HEK293 (cell line): Measurements from ENCODE around the gene SORCS3.

Source experiments
- CTCF ChIA-PET: fragments of 350-600 bp; formaldehyde crosslinking; extraction: SDS; loops from one replicate; lab custom pipeline; 2021; ENCODE audit warnings: antibody characterized with exemption; lab: Yijun Ruan, JAX
- POLR2A ChIA-PET: fragments of 300-600 bp; formaldehyde crosslinking; extraction: SDS; loops from one replicate; lab custom pipeline; 2020; ENCODE audit warnings: antibody characterized with exemption, inconsistent platforms; lab: Yijun Ruan, JAX
- H3K27ac ChIP-seq: fragments of 200-500 bp; sonication (Bioruptor generic); 2 replicates; pipeline ENCODE4 v1.5.1; 2014; ENCODE audit warnings: low read depth, low read length, control low read depth, inconsistent platforms; ENCODE audit errors: extremely low read depth
- H3K36me3 ChIP-seq, 2 experiments: fragments of 200-500 bp in 1 of 2; sonication (Bioruptor generic) in 1 of 2; 1 replicate in 1 of 2; 2 replicates in 1 of 2; pipeline ENCODE4 v1.5.1; 2014 to 2017; ENCODE audit warnings: inconsistent platforms in 2 of 2, low read length in 2 of 2; ENCODE audit not compliant: control insufficient read depth in 2 of 2, insufficient read depth in 1 of 2
- H3K4me1 ChIP-seq: fragments of 200-500 bp; sonication (Bioruptor generic); 2 replicates; pipeline ENCODE4 v1.5.1; 2014; ENCODE audit warnings: mild to moderate bottlenecking, low read length, inconsistent platforms; ENCODE audit not compliant: control insufficient read depth, insufficient read depth
- H3K4me3 ChIP-seq: 2 replicates; pipeline ENCODE4 v1.5.1; 2011; ENCODE audit warnings: low read depth, mild to moderate bottlenecking, control low read depth, low read length, moderate library complexity
- H3K9me3 ChIP-seq: fragments of 200-500 bp; sonication (Bioruptor generic); 2 replicates; pipeline ENCODE4 v1.5.1; 2014; ENCODE audit warnings: low read depth, low read length, inconsistent platforms; ENCODE audit not compliant: control insufficient read depth, insufficient read depth
- CTCF ChIP-seq: fragments of 450-650 bp; formaldehyde crosslinking; IDR thresholded peaks from 2 replicates; pipeline ENCODE4 v1.5.1; 2016; ENCODE audit warnings: missing biosample characterization, missing genetic modification characterization
- KLF10 ChIP-seq: fragments of 450-650 bp; IDR thresholded peaks from 2 replicates; pipeline ENCODE4 v1.5.1; 2018; ENCODE audit warnings: missing biosample characterization, mild to moderate bottlenecking, missing genetic modification characterization
- KLF16 ChIP-seq: fragments of 450-650 bp; formaldehyde crosslinking; IDR thresholded peaks from 2 replicates; pipeline ENCODE4 v1.5.1; 2017; ENCODE audit warnings: missing biosample characterization, missing genetic modification characterization
- PBX3 ChIP-seq: sonication (generic); formaldehyde crosslinking; IDR thresholded peaks from 2 replicates; pipeline ENCODE4 v1.8.1; 2022; ENCODE audit warnings: mild to moderate bottlenecking, moderate library complexity, missing genetic modification reagents
- PRDM6 ChIP-seq: fragments of 450-650 bp; formaldehyde crosslinking; IDR thresholded peaks from 2 replicates; pipeline ENCODE4 v1.5.1; 2017; ENCODE audit warnings: missing biosample characterization, missing genetic modification characterization
- SCRT1 ChIP-seq: fragments of 450-650 bp; formaldehyde crosslinking; IDR thresholded peaks from 2 replicates; pipeline ENCODE4 v1.5.1; 2016; ENCODE audit warnings: missing biosample characterization, missing genetic modification characterization, borderline replicate concordance
- SP3 ChIP-seq: fragments of 450-650 bp; formaldehyde crosslinking; IDR thresholded peaks from 2 replicates; pipeline ENCODE4 v1.5.1; 2016; ENCODE audit warnings: missing biosample characterization, missing genetic modification characterization
- ZFP41 ChIP-seq: fragments of 450-650 bp; formaldehyde crosslinking; IDR thresholded peaks from 2 replicates; pipeline ENCODE4 v1.5.1; 2016; ENCODE audit warnings: missing biosample characterization, missing genetic modification characterization, borderline replicate concordance
- ZFP69B ChIP-seq: fragments of 450-650 bp; formaldehyde crosslinking; IDR thresholded peaks from 2 replicates; pipeline ENCODE4 v1.5.1; 2016; ENCODE audit warnings: missing biosample characterization, missing genetic modification characterization
- ZNF132 ChIP-seq: fragments of 450-650 bp; formaldehyde crosslinking; IDR thresholded peaks from 2 replicates; pipeline ENCODE4 v1.5.1; 2017; ENCODE audit warnings: missing biosample characterization, missing genetic modification characterization, borderline replicate concordance
- ZNF175 ChIP-seq: fragments of 450-650 bp; formaldehyde crosslinking; IDR thresholded peaks from 2 replicates; pipeline ENCODE4 v1.5.1; 2016; ENCODE audit warnings: missing biosample characterization, missing genetic modification characterization
- ZNF214 ChIP-seq: fragments of 450-650 bp; formaldehyde crosslinking; IDR thresholded peaks from 2 replicates; pipeline ENCODE4 v1.5.1; 2017; ENCODE audit warnings: missing biosample characterization, mild to moderate bottlenecking, missing genetic modification characterization, borderline replicate concordance
- ZNF311 ChIP-seq: fragments of 450-650 bp; formaldehyde crosslinking; IDR thresholded peaks from 2 replicates; pipeline ENCODE4 v1.5.1; 2017; ENCODE audit warnings: missing biosample characterization, missing genetic modification characterization, borderline replicate concordance
- ZNF335 ChIP-seq: fragments of 450-650 bp; formaldehyde crosslinking; conservative IDR thresholded peaks from 2 replicates; pipeline ENCODE4 v1.5.1; 2016; ENCODE audit warnings: missing biosample characterization, missing genetic modification characterization
- ZNF416 ChIP-seq: fragments of 450-650 bp; formaldehyde crosslinking; IDR thresholded peaks from 2 replicates; pipeline ENCODE4 v1.5.1; 2016; ENCODE audit warnings: missing biosample characterization, missing genetic modification characterization
- ZNF449 ChIP-seq: fragments of 450-650 bp; formaldehyde crosslinking; IDR thresholded peaks from 2 replicates; pipeline ENCODE4 v1.5.1; 2017; ENCODE audit warnings: missing biosample characterization, mild to moderate bottlenecking, missing genetic modification characterization, moderate library complexity
- ZNF501 ChIP-seq: fragments of 450-650 bp; formaldehyde crosslinking; IDR thresholded peaks from 2 replicates; pipeline ENCODE4 v1.5.1; 2016; ENCODE audit warnings: missing biosample characterization, missing genetic modification characterization
- ZNF596 ChIP-seq: fragments of 450-650 bp; IDR thresholded peaks from 2 replicates; pipeline ENCODE4 v1.5.0; 2018; ENCODE audit warnings: missing biosample characterization, mild to moderate bottlenecking, missing genetic modification characterization, moderate library complexity
- ZNF621 ChIP-seq: fragments of 450-650 bp; formaldehyde crosslinking; IDR thresholded peaks from 2 replicates; pipeline ENCODE4 v1.5.1; 2017; ENCODE audit warnings: missing biosample characterization, missing genetic modification characterization
- ZNF626 ChIP-seq: fragments of 450-650 bp; sonication (Bioruptor Pico); formaldehyde crosslinking; IDR thresholded peaks from 2 replicates; pipeline ENCODE4 v1.5.1; 2018; ENCODE audit warnings: missing biosample characterization, missing genetic modification characterization, inconsistent platforms
- ZNF639 ChIP-seq: fragments of 450-650 bp; formaldehyde crosslinking; IDR thresholded peaks from 2 replicates; pipeline ENCODE4 v1.5.1; 2016; ENCODE audit warnings: missing biosample characterization, missing genetic modification characterization
- ZNF658 ChIP-seq: fragments of 450-650 bp; formaldehyde crosslinking; IDR thresholded peaks from 2 replicates; pipeline ENCODE4; 2016; ENCODE audit warnings: missing biosample characterization, missing genetic modification characterization
- TF ChIP-seq, protein P1 (sequence below): fragments of 450-650 bp; formaldehyde crosslinking; IDR thresholded peaks from 2 replicates; pipeline ENCODE4 v1.5.1; 2016; ENCODE audit warnings: missing biosample characterization, missing genetic modification characterization

SORCS3 gene

DNA sequence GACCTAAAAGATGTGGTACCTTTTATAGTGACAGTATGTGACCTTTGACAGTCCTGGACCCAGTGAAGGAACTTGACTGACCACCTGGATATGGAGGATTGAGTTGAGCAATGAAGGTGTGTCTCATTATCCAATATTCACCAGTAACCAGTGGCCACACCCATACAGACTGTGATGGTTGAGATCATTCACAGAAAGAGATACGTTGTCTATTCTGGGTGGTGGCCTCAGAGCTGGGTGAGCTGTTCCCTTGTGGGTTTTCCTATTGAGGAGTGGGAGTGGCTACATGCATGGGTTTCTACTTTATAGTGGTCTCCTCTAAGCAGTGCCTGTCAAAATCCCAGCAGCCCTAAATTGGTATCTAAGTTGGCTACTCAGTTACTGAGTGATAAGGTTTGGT is 507.4 kb downstream of the SORCS3 start:
- TF ChIP-seq ZNF596 (no peak), ZNF175 (tag by site-specific recombination) (no peak)
- CTCF ChIA-PET, result no interaction called here
- no peak overlapping the region for H3K4me3 ChIP-seq
- no peaks in the 10 kb centered on the region for H3K4me1 ChIP-seq
- POLR2A ChIA-PET, result no interaction called here
- no peaks in the 10 kb centered on the region for H3K36me3 ChIP-seq
- H3K27ac ChIP-seq, result no peak overlapping the region
- H3K9me3 ChIP-seq, result no peaks in the 10 kb centered on the region; the same call in 1 of the 2 replicates

DNA sequence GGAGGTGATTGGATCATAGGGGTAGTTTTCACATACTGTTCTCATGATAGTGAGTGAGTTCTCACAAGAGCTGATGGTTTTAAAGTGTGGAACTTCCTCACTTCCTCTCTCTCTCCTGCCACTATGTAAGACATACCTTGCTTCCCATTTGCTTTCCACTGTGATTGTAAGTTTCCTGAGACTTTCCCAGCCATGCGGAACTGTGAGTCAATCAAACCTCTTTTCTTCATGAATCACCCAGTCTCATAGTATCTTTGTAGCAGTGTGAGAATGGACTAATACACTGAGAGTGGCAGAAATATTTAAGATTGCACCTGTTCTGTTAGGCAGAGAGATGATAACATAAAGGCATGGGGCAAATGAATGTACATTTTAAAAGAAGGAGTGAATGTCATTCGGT is 507.8 kb downstream of the SORCS3 start:
- TF ChIP-seq ZNF311 (no peak), KLF10 (tag by site-specific recombination) (no peak), KLF16 (tag by site-specific recombination) (no peak), ZNF639 (tag by site-specific recombination) (no peak)
- CTCF ChIA-PET, result no interaction called here
- POLR2A ChIA-PET, result no interaction called here
- Histone ChIP-seq H3K27ac (no peak overlapping the region), H3K4me1 (no peaks in the 10 kb centered on the region), H3K36me3 (no peaks in the 10 kb centered on the region), H3K4me3 (no peak overlapping the region), H3K9me3 (no peaks in the 10 kb centered on the region; the same call in 1 of the 2 replicates)

GRCh38 chr10:105149371-105149891 is 508.3 kb downstream of the SORCS3 start:
- POLR2A ChIA-PET, result no interaction called here
- Histone ChIP-seq H3K4me3 (no peak overlapping the region), H3K4me1 (no peaks in the 10 kb centered on the region), H3K27ac (no peak overlapping the region), H3K36me3 (no peaks in the 10 kb centered on the region), H3K9me3 (no peaks in the 10 kb centered on the region; the same call in 1 of the 2 replicates)
- CTCF ChIA-PET, result no interaction called here
- TF ChIP-seq ZNF621 (tag by site-specific recombination) (no peak), SCRT1 (tag by site-specific recombination) (no peak), CTCF (tag by site-specific recombination) (no peak), ZNF501 (tag by site-specific recombination) (no peak), ZFP69B (no peak), ZNF214 (tag by site-specific recombination) (no peak), ZNF658 (tag by site-specific recombination) (no peak), PRDM6 (tag by site-specific recombination) (no peak), SP3 (tag by site-specific recombination) (no peak), ZNF132 (no peak), ZNF626 (tag by site-specific recombination) (no peak), ZFP41 (tag by site-specific recombination) (no peak), ZNF335 (no peak), ZNF416 (tag by site-specific recombination) (no peak), PBX3 (CRISPR knock-in tag) (no peak), ZNF449 (tag by site-specific recombination) (no peak)
- TF ChIP-seq, protein P1, sequence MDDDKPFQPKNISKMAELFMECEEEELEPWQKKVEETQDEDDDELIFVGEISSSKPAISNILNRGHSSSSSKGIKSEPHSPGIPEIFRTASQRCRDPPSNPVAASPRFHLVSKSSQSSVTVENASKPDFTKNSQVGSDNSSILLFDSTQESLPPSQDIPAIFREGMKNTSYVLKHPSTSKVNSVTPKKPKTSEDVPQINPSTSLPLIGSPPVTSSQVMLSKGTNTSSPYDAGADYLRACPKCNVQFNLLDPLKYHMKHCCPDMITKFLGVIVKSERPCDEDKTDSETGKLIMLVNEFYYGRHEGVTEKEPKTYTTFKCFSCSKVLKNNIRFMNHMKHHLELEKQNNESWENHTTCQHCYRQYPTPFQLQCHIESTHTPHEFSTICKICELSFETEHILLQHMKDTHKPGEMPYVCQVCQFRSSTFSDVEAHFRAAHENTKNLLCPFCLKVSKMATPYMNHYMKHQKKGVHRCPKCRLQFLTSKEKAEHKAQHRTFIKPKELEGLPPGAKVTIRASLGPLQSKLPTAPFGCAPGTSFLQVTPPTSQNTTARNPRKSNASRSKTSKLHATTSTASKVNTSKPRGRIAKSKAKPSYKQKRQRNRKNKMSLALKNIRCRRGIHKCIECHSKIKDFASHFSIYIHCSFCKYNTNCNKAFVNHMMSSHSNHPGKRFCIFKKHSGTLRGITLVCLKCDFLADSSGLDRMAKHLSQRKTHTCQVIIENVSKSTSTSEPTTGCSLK (tag by site-specific recombination), result no peak
